ENCODE results near the gene HAAO.

DNA sequence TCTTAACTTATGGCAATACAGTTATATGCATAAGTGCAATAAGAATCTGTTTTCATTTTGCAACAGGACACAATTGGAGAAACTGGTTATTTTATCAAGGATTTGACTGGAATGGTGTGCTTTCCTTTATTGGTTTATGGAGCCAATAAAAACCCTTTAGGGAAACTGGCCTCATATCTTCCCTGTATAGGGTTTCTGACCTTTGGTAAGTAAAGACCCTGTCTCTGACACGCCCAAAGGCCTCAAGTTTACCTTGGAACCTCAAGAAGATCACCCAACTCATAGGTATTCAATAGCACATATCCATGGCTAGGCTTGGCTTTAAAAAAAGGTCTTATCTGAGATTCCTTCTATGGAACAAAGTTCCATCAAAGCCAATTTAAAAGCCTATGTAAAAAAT lies 11.2 kb downstream of the HAAO start:
- TF ChIP-seq, protein P1, sequence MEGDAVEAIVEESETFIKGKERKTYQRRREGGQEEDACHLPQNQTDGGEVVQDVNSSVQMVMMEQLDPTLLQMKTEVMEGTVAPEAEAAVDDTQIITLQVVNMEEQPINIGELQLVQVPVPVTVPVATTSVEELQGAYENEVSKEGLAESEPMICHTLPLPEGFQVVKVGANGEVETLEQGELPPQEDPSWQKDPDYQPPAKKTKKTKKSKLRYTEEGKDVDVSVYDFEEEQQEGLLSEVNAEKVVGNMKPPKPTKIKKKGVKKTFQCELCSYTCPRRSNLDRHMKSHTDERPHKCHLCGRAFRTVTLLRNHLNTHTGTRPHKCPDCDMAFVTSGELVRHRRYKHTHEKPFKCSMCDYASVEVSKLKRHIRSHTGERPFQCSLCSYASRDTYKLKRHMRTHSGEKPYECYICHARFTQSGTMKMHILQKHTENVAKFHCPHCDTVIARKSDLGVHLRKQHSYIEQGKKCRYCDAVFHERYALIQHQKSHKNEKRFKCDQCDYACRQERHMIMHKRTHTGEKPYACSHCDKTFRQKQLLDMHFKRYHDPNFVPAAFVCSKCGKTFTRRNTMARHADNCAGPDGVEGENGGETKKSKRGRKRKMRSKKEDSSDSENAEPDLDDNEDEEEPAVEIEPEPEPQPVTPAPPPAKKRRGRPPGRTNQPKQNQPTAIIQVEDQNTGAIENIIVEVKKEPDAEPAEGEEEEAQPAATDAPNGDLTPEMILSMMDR (IDR thresholded peaks at IDR 0.05): no peak
- TF ChIP-seq EZH2 (IDR thresholded peaks at IDR 0.05; ENCODE audit: borderline replicate concordance, insufficient read depth, low read depth, low read length, poor library complexity, severe bottlenecking): no peak

Measured in B cell (primary cell).